WTC11 (cell line): Measurements from ENCODE around the gene AASDHPPT. TPM values are rescaled to one million over a fixed set of nuclear protein-coding genes. Genes with fewer than 3 reads are reported as not detected.

ENCODE experiments used
- ATAC-seq: fragments of 200-7000 bp; cut with Tn5 transposase; 2 replicates; pipeline ENCODE4 v1.10.0; 2021; ENCODE audit warnings: mild to moderate bottlenecking, moderate library complexity
- CTCF ChIA-PET: fragments of 300-600 bp; sonication (Branson Sonifier 250); formaldehyde crosslinking; loops from one replicate; lab custom pipeline; 2021; ENCODE audit warnings: antibody characterized with exemption; lab: Charles Lee
- POLR2A ChIA-PET: fragments of 350-600 bp; sonication (Branson Sonifier 250); formaldehyde crosslinking; loops from one replicate; lab custom pipeline; 2021; ENCODE audit warnings: antibody characterized with exemption; lab: Charles Lee
- DNase-seq: peaks from one replicate; pipeline ENCODE4 v3.0.0; 2021; ENCODE audit warnings: low spot score
- H3K27ac Mint-ChIP-seq: 2 replicates; pipeline ENCODE4 v1.8.0; 2021; ENCODE audit warnings: mixed read lengths
- H3K27me3 Mint-ChIP-seq: 2 replicates; pipeline ENCODE4 v1.8.0; 2021; ENCODE audit warnings: low read depth, mild to moderate bottlenecking, moderate library complexity, mixed read lengths
- H3K36me3 Mint-ChIP-seq: 2 replicates; pipeline ENCODE4 v1.8.0; 2021; ENCODE audit warnings: mixed read lengths
- H3K4me1 Mint-ChIP-seq: 2 replicates; pipeline ENCODE4 v1.8.0; 2022; ENCODE audit warnings: mixed read lengths
- H3K4me3 Mint-ChIP-seq: 2 replicates; pipeline ENCODE4 v1.8.0; 2021; ENCODE audit warnings: mild to moderate bottlenecking, moderate library complexity, mixed read lengths
- H3K9me3 Mint-ChIP-seq: 2 replicates; pipeline ENCODE4 v1.8.0; 2021; ENCODE audit warnings: mixed read lengths
- AFF4 ChIP-seq: sonication (generic); formaldehyde crosslinking; IDR thresholded peaks from 2 replicates; pipeline ENCODE4 v1.8.1; 2023; ENCODE audit warnings: mild to moderate bottlenecking, missing genetic modification reagents, borderline replicate concordance
- ATF1 ChIP-seq: sonication (generic); formaldehyde crosslinking; IDR thresholded peaks from 2 replicates; pipeline ENCODE4 v1.8.1; 2023; ENCODE audit warnings: mild to moderate bottlenecking, moderate library complexity, missing genetic modification reagents
- FOXK1 ChIP-seq: sonication (generic); formaldehyde crosslinking; IDR thresholded peaks from 2 replicates; pipeline ENCODE4 v1.8.0; 2022; ENCODE audit warnings: mild to moderate bottlenecking, moderate library complexity, missing genetic modification reagents
- GABPB1 ChIP-seq: sonication (generic); formaldehyde crosslinking; IDR thresholded peaks from 2 replicates; pipeline ENCODE4 v1.8.1; 2023; ENCODE audit warnings: mild to moderate bottlenecking, missing genetic modification reagents
- IRF2 ChIP-seq: sonication (generic); formaldehyde crosslinking; IDR thresholded peaks from 2 replicates; pipeline ENCODE4 v1.8.0; 2022; ENCODE audit warnings: low read depth, missing genetic modification reagents, borderline replicate concordance
- NFE2L1 ChIP-seq: sonication (generic); formaldehyde crosslinking; IDR thresholded peaks from 2 replicates; pipeline ENCODE4 v1.8.1; 2023; ENCODE audit warnings: missing genetic modification reagents
- NFYB ChIP-seq: sonication (generic); formaldehyde crosslinking; conservative IDR thresholded peaks from 2 replicates; pipeline ENCODE4 v1.8.0; 2022; ENCODE audit warnings: low read depth, missing genetic modification reagents
- PRDM15 ChIP-seq: sonication (generic); formaldehyde crosslinking; IDR thresholded peaks from 2 replicates; pipeline ENCODE4 v1.8.0; 2022; ENCODE audit warnings: missing genetic modification reagents
- RELA ChIP-seq: sonication (generic); formaldehyde crosslinking; IDR thresholded peaks from 2 replicates; pipeline ENCODE4 v1.8.1; 2022; ENCODE audit warnings: missing genetic modification reagents, mild to moderate bottlenecking, borderline replicate concordance
- SMAD3 ChIP-seq: sonication (generic); formaldehyde crosslinking; IDR thresholded peaks from 2 replicates; pipeline ENCODE4 v1.8.0; 2022; ENCODE audit warnings: missing genetic modification reagents, mild to moderate bottlenecking, borderline replicate concordance
- SOX15 ChIP-seq: fragments of 250-450 bp; sonication (Bioruptor Pico); IDR thresholded peaks from 2 replicates; pipeline ENCODE4 v1.9.0; 2021; ENCODE audit warnings: mild to moderate bottlenecking
- ZNF219 ChIP-seq: sonication (generic); formaldehyde crosslinking; IDR thresholded peaks from 2 replicates; pipeline ENCODE4 v1.8.0; 2023; ENCODE audit warnings: missing genetic modification reagents, mild to moderate bottlenecking, borderline replicate concordance
- ZNF423 ChIP-seq: fragments of 250-450 bp; sonication (Bioruptor Pico); IDR thresholded peaks from 2 replicates; pipeline ENCODE4 v2.1.2; 2022; ENCODE audit warnings: mild to moderate bottlenecking, moderate library complexity
- ZNF512 ChIP-seq: sonication (generic); formaldehyde crosslinking; IDR thresholded peaks from 2 replicates; pipeline ENCODE4 v1.8.1; 2022; ENCODE audit warnings: missing genetic modification reagents, borderline replicate concordance
- ZNF532 ChIP-seq: fragments of 250-450 bp; sonication (Bioruptor Pico); IDR thresholded peaks from 2 replicates; pipeline ENCODE4 v1.9.0; 2021; ENCODE audit warnings: mild to moderate bottlenecking, borderline replicate concordance
- total RNA-seq: library from RNA; stranded (reverse); gene quantifications from 3 replicates; pipeline ENCODE4 v1.2.3, GENCODE V29; 2021

The AASDHPPT gene
- total RNA-seq, 1 experiment from 2014 or later = 37.0 TPM

GRCh38 chr11:106043540-106043939 is 33.9 kb upstream of the AASDHPPT start (continued):
- TF ChIP-seq IRF2 (CRISPR knock-in tag) (no peak), PRDM15 (CRISPR knock-in tag) (no peak), NFE2L1 (no peak), AFF4 (CRISPR knock-in tag) (no peak), ZNF423 (CRISPR knock-in tag) (no peak), ATF1 (CRISPR knock-in tag) (no peak), ZNF512 (CRISPR knock-in tag) (no peak), ZNF219 (CRISPR knock-in tag) (no peak), GABPB1 (CRISPR knock-in tag) (no peak), RELA (CRISPR knock-in tag) (no peak), FOXK1 (CRISPR knock-in tag) (no peak), NFYB (no peak)

- Mint-ChIP-seq H3K9me3 (no peaks in the 10 kb centered on the region), H3K4me1 (peaks cover 3% of the 10 kb centered on the region; the same call in 1 of the 2 replicates), H3K36me3 (no peaks in the 10 kb centered on the region), H3K27ac (no peak overlapping the region), H3K4me3 (no peak overlapping the region), H3K27me3 (no peaks in the 10 kb centered on the region)
- CTCF ChIA-PET = no interaction called here
- TF ChIP-seq NFYB (no peak), SMAD3 (CRISPR knock-in tag) (no peak), ZNF532 (CRISPR knock-in tag) (no peak), SOX15 (CRISPR knock-in tag) (no peak)
- POLR2A ChIA-PET = no interaction called here
- no peak for DNase-seq
- ATAC-seq = no peak
These were observed 29.8 kb upstream of the AASDHPPT start for GRCh38 chr11:106047631-106048030.
